CD4-positive, alpha-beta memory T cell (primary cell): ENCODE data around the gene ENDOV. TPM values are rescaled to one million over a fixed set of nuclear protein-coding genes. Genes with fewer than 3 reads are reported as not detected.

Experiments used
- CTCF ChIA-PET: fragments of 350-600 bp; sonication (Branson Sonifier 250); formaldehyde crosslinking; loops from one replicate; lab custom pipeline; 2021; ENCODE audit warnings: inconsistent platforms; ENCODE audit not compliant: partially characterized antibody; lab: Charles Lee
- POLR2A ChIA-PET: fragments of 350-600 bp; sonication (Branson Sonifier 250); formaldehyde crosslinking; loops from one replicate; lab custom pipeline; 2021; ENCODE audit not compliant: partially characterized antibody; lab: Charles Lee
- DNase-seq, 5 donors: peaks; one replicate each; pipeline versions ENCODE4 v3.0.0 to v3.0.0-alpha.2; 2020 to 2022; ENCODE audit warnings: mixed read lengths in 1 of 5
- H3K27ac ChIP-seq: one replicate; pipeline ENCODE4 v1.7.0; 2013; ENCODE audit warnings: low read depth, low read length
- H3K27me3 ChIP-seq: 2 replicates; pipeline ENCODE4 v1.7.0; 2013; ENCODE audit warnings: mild to moderate bottlenecking, low read length, moderate library complexity; ENCODE audit not compliant: insufficient read depth
- H3K36me3 ChIP-seq: 2 replicates; pipeline ENCODE4 v1.7.0; 2013; ENCODE audit warnings: mild to moderate bottlenecking, low read length, moderate library complexity; ENCODE audit not compliant: insufficient read depth
- H3K4me1 ChIP-seq: 2 replicates; pipeline ENCODE4 v1.7.0; 2013; ENCODE audit warnings: mild to moderate bottlenecking, low read length, moderate library complexity; ENCODE audit not compliant: insufficient read depth
- H3K4me3 ChIP-seq, 2 donors: one replicate each; pipeline ENCODE4 v1.7.0; 2013; ENCODE audit warnings: low read length in 2 of 2, mild to moderate bottlenecking in 1 of 2
- H3K9me3 ChIP-seq, 2 donors: one replicate each; pipeline ENCODE4 v1.7.0; 2013; ENCODE audit warnings: low read length in 2 of 2, control low read depth in 1 of 2; ENCODE audit not compliant: control insufficient read depth in 1 of 2
- H3K27ac Mint-ChIP-seq, 7 donors: one replicate each; pipeline ENCODE4 v1.8.0; 2020 to 2021; ENCODE audit warnings: mixed read lengths in 7 of 7, mild to moderate bottlenecking in 6 of 7, inconsistent platforms in 3 of 7, moderate library complexity in 3 of 7
- H3K27me3 Mint-ChIP-seq, 2 donors: one replicate each; pipeline ENCODE4 v1.8.0; 2020 to 2021; ENCODE audit warnings: mixed read lengths in 2 of 2
- H3K36me3 Mint-ChIP-seq, 2 donors: one replicate each; pipeline ENCODE4 v1.8.0; 2020 to 2021; ENCODE audit warnings: mixed read lengths in 2 of 2, inconsistent platforms in 1 of 2, mild to moderate bottlenecking in 1 of 2
- H3K4me1 Mint-ChIP-seq, 4 donors: one replicate each; pipeline ENCODE4 v1.8.0; 2020 to 2021; ENCODE audit warnings: mixed read lengths in 4 of 4, mild to moderate bottlenecking in 1 of 4
- H3K4me3 Mint-ChIP-seq, 8 donors: one replicate each; pipeline ENCODE4 v1.8.0; 2020 to 2021; ENCODE audit warnings: mixed read lengths in 8 of 8, mild to moderate bottlenecking in 7 of 8, moderate library complexity in 6 of 8, inconsistent platforms in 3 of 8
- H3K9me3 Mint-ChIP-seq, 8 donors: one replicate each; pipeline ENCODE4 v1.8.0; 2020 to 2021; ENCODE audit warnings: mixed read lengths in 8 of 8, mild to moderate bottlenecking in 5 of 8, inconsistent platforms in 3 of 8, moderate library complexity in 1 of 8
- intact Hi-C: fragments of 100-400 bp; cut with micrococcal nuclease; formaldehyde crosslinking; loops from one replicate; pipeline ENCODE4 v1.15.1; 2023
- polyA plus RNA-seq, 2 donors: library from polyadenylated mRNA; unstranded; fragments of 300-500 nt; fragmentation: Illumina TruSeq; gene quantifications; one replicate each; pipeline ENCODE4 v1.2.3, GENCODE V29; 2021
- total RNA-seq, 2 experiments: library from RNA; stranded (reverse); gene quantifications; one replicate each; pipeline ENCODE4 v1.2.3, GENCODE V29; 2021

ENDOV gene
- total RNA-seq (10 to 100 TPM; 20.1 to 25.5 TPM), polyA plus RNA-seq (10 to 100 TPM; 10.1 to 15.5 TPM)

GRCh38 chr17:80414803-80415625, at the start of gene ENDOV:
ENDOV (plus strand) TSS chr17:80415167; CDS start chr17:80415195, 28 bp downstream.
- intact Hi-C loops: loop anchor here (1.0 kb wide), 2 partner anchors 39 to 620 kb away; partner anchors contain the start of gene BAIAP2
- Histone ChIP-seq H3K27me3 (peaks cover 7% of the 10 kb centered on the region), H3K4me1 (peaks cover 26% of the 10 kb centered on the region), H3K9me3 (no peaks in the 10 kb centered on the region), H3K27ac (peak within 1 kb of the TSS; percentile 73), H3K4me3 (peak within 1 kb of the TSS; percentile 81 to 97), H3K36me3 (no peaks in the 10 kb centered on the region)
- H3K27me3 Mint-ChIP-seq: peaks cover 11 to 14% of the 10 kb centered on the region in 2 donors
- peak within 1 kb of the TSS; percentile 82 to 90 (median 86) for H3K4me3 Mint-ChIP-seq
- peak within 1 kb of the TSS; percentile 90 to 96 (median 94) for H3K27ac Mint-ChIP-seq
- peak; percentile 92 to 95 (median 93) for DNase-seq
- peaks cover 6 to 16% of the 10 kb centered on the region in 2 donors for H3K36me3 Mint-ChIP-seq
- H3K9me3 Mint-ChIP-seq: peaks cover 0 to 3% (median 0%) of the 10 kb centered on the region in 8 donors
- H3K4me1 Mint-ChIP-seq: peaks cover 13 to 52% (median 25%) of the 10 kb centered on the region in 4 donors
- ChIA-PET CTCF (interaction anchor here (1.2 to 1.9 kb wide), 2 partner anchors 10 to 12 kb away, joined by 3 to 6 read pairs; no protein-coding TSS in a partner anchor), POLR2A (interaction anchor here (0.9 to 2.9 kb wide), 5 partner anchors 12 to 313 kb away, joined by 3 to 22 read pairs (median 3); partner anchors contain the start of genes GAA and NPTX1)

GRCh38 chr17:80365983-80366382, 49.0 kb upstream of the ENDOV start:
- no peak for DNase-seq
- Histone ChIP-seq H3K4me1 (no peaks in the 10 kb centered on the region), H3K27me3 (no peaks in the 10 kb centered on the region), H3K36me3 (peaks cover 95% of the 10 kb centered on the region), H3K4me3 (no peak overlapping the region), H3K9me3 (no peaks in the 10 kb centered on the region), H3K27ac (no peak overlapping the region)
- ChIA-PET POLR2A (no interaction called here), CTCF (no interaction called here)
- intact Hi-C loops: no loop called here
- peaks cover 79 to 91% of the 10 kb centered on the region in 2 donors for H3K36me3 Mint-ChIP-seq
- no peaks in the 10 kb centered on the region for H3K27me3 Mint-ChIP-seq
- H3K9me3 Mint-ChIP-seq: no peaks in the 10 kb centered on the region
- H3K4me3 Mint-ChIP-seq: no peak overlapping the region
- peak overlapping the region in 3 of 7 donors; percentile 12 to 61 (median 22) for H3K27ac Mint-ChIP-seq
- H3K4me1 Mint-ChIP-seq: no peaks in the 10 kb centered on the region

DNA sequence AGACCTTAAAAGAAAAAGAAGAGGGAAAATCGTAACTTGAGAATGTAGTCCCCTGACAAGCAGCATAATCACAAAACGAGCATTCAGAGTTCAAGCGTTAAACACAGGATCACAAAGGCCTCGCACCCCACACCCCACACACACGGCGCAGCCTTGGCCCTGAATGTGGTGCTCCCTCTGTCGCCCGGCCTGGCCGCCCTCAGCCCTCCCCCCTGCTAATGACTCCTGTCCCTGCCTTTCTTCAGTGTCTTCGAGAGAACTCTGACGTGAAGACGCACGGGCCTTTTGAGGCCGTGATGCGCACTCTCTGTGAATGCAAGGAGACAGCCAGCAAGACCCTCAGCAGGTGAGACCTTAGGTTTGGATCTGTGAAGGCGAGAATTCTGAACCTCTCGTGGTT, 47.5 kb upstream of the ENDOV start:
- POLR2A ChIA-PET: no interaction called here
- H3K4me3 ChIP-seq: no peak overlapping the region
- no peak overlapping the region for H3K27ac Mint-ChIP-seq

DNA sequence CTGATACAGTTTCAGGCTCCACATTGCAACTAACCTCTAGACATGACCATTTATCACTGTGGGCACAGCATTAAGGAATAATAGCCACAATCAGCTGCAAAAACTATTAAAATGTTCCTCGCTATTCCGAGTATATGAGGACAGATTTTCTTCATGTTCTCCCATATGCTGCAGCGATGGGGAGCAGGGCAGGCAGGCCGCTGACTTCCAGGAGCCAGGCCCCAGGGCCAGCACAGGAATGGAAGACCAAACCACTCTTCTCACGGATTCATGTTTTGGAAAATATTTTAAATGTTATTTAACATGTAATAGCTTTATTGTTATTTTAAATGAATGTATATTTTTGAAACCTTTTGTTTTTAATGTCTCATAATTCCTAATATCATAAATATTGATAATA, 43.8 kb upstream of the ENDOV start:
- DNase-seq: no peak
- H3K4me3 Mint-ChIP-seq: no peak overlapping the region
- Histone ChIP-seq H3K4me3 (no peak overlapping the region), H3K27ac (no peak overlapping the region), H3K9me3 (no peaks in the 10 kb centered on the region), H3K4me1 (no peaks in the 10 kb centered on the region), H3K27me3 (no peaks in the 10 kb centered on the region), H3K36me3 (peaks cover 90% of the 10 kb centered on the region)
- intact Hi-C loops: no loop called here
- no peak overlapping the region for H3K27ac Mint-ChIP-seq
- no peaks in the 10 kb centered on the region for H3K9me3 Mint-ChIP-seq
- CTCF ChIA-PET: interaction anchor here (1.4 kb wide), 1 partner anchor 176 kb away, joined by 5 read pairs; no protein-coding TSS in a partner anchor
- no peaks in the 10 kb centered on the region for H3K27me3 Mint-ChIP-seq
- POLR2A ChIA-PET: no interaction called here
- peaks cover 79 to 88% of the 10 kb centered on the region in 2 donors for H3K36me3 Mint-ChIP-seq
- H3K4me1 Mint-ChIP-seq: peaks cover 0 to 2% (median 0%) of the 10 kb centered on the region in 4 donors

More for the DNA sequence above, 47.5 kb upstream of the ENDOV start:
- Mint-ChIP-seq H3K27me3 (no peaks in the 10 kb centered on the region), H3K4me3 (no peak overlapping the region), H3K36me3 (peaks cover 80 to 88% of the 10 kb centered on the region in 2 donors), H3K4me1 (no peaks in the 10 kb centered on the region), H3K9me3 (no peaks in the 10 kb centered on the region)
- intact Hi-C loops: no loop called here
- no peak overlapping the region for H3K27ac ChIP-seq
- H3K27me3 ChIP-seq: no peaks in the 10 kb centered on the region
- peaks cover 91% of the 10 kb centered on the region for H3K36me3 ChIP-seq
- no peaks in the 10 kb centered on the region for H3K9me3 ChIP-seq
- CTCF ChIA-PET: no interaction called here
- no peak for DNase-seq
- no peaks in the 10 kb centered on the region for H3K4me1 ChIP-seq

DNA sequence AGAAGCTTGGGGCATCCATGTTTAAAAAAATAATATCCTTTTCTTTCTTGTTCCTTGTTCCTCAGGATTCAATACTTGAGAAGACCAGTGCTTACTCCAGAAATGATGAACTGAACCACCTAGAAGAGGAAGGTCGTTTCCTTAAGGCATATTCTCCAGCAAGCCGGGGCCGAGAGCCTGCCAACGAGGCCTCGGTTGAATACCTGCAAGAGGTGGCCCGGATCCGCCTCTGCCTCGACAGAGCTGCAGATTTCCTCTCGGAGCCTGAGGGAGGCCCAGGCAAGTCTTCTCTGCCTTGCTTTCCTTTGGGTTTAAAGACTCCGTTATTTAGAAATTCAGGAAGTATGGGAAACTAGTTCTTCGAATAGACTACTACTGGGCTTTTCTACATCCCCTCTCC, 42.5 kb upstream of the ENDOV start:
- peaks cover 79 to 88% of the 10 kb centered on the region in 2 donors for H3K36me3 Mint-ChIP-seq
- Histone ChIP-seq H3K27ac (no peak overlapping the region), H3K4me3 (no peak overlapping the region), H3K27me3 (no peaks in the 10 kb centered on the region), H3K4me1 (no peaks in the 10 kb centered on the region), H3K36me3 (peaks cover 94% of the 10 kb centered on the region), H3K9me3 (no peaks in the 10 kb centered on the region)
- no peaks in the 10 kb centered on the region for H3K27me3 Mint-ChIP-seq
- no peak overlapping the region for H3K4me3 Mint-ChIP-seq
- intact Hi-C loops: no loop called here
- H3K27ac Mint-ChIP-seq: no peak overlapping the region
- H3K9me3 Mint-ChIP-seq: no peaks in the 10 kb centered on the region
- H3K4me1 Mint-ChIP-seq: peaks cover 0 to 2% (median 0%) of the 10 kb centered on the region in 4 donors
- no peak for DNase-seq
- POLR2A ChIA-PET: no interaction called here
- CTCF ChIA-PET: interaction anchor here (1.4 kb wide), 1 partner anchor 177 kb away, joined by 5 read pairs; no protein-coding TSS in a partner anchor

GRCh38 chr17:80372922-80373570, 41.9 kb upstream of the ENDOV start:
- H3K27me3 Mint-ChIP-seq: no peaks in the 10 kb centered on the region
- no peaks in the 10 kb centered on the region for H3K9me3 ChIP-seq
- peaks cover 94% of the 10 kb centered on the region for H3K36me3 ChIP-seq
- no peaks in the 10 kb centered on the region for H3K27me3 ChIP-seq
- no peak for DNase-seq
- intact Hi-C loops: no loop called here
- H3K4me3 ChIP-seq: no peak overlapping the region
- peaks cover 0 to 2% (median 0%) of the 10 kb centered on the region in 4 donors for H3K4me1 Mint-ChIP-seq
- no peaks in the 10 kb centered on the region for H3K4me1 ChIP-seq
- ChIA-PET CTCF (no interaction called here), POLR2A (no interaction called here)
- no peak overlapping the region for H3K27ac ChIP-seq
- no peaks in the 10 kb centered on the region for H3K9me3 Mint-ChIP-seq
- H3K4me3 Mint-ChIP-seq: no peak overlapping the region
- peak overlapping the region in 1 of 7 donors; percentile 3 for H3K27ac Mint-ChIP-seq
- H3K36me3 Mint-ChIP-seq: peaks cover 79 to 88% of the 10 kb centered on the region in 2 donors
